HG02885 (cell line): Measurements from ENCODE around the gene DOCK6.
A peak's percentile ranks its signal among the peaks of the same experiment; 100 is the strongest.

Source experiments
- ATAC-seq: cut with Tn5 transposase; IDR thresholded peaks from one replicate; pipeline ENCODE4 v1.9.1; 2021; ENCODE audit warnings: mild to moderate bottlenecking; ENCODE audit not compliant: unreplicated experiment, poor library complexity

The DOCK6 gene, protein sequence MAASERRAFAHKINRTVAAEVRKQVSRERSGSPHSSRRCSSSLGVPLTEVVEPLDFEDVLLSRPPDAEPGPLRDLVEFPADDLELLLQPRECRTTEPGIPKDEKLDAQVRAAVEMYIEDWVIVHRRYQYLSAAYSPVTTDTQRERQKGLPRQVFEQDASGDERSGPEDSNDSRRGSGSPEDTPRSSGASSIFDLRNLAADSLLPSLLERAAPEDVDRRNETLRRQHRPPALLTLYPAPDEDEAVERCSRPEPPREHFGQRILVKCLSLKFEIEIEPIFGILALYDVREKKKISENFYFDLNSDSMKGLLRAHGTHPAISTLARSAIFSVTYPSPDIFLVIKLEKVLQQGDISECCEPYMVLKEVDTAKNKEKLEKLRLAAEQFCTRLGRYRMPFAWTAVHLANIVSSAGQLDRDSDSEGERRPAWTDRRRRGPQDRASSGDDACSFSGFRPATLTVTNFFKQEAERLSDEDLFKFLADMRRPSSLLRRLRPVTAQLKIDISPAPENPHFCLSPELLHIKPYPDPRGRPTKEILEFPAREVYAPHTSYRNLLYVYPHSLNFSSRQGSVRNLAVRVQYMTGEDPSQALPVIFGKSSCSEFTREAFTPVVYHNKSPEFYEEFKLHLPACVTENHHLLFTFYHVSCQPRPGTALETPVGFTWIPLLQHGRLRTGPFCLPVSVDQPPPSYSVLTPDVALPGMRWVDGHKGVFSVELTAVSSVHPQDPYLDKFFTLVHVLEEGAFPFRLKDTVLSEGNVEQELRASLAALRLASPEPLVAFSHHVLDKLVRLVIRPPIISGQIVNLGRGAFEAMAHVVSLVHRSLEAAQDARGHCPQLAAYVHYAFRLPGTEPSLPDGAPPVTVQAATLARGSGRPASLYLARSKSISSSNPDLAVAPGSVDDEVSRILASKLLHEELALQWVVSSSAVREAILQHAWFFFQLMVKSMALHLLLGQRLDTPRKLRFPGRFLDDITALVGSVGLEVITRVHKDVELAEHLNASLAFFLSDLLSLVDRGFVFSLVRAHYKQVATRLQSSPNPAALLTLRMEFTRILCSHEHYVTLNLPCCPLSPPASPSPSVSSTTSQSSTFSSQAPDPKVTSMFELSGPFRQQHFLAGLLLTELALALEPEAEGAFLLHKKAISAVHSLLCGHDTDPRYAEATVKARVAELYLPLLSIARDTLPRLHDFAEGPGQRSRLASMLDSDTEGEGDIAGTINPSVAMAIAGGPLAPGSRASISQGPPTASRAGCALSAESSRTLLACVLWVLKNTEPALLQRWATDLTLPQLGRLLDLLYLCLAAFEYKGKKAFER (N-terminal part only)

GRCh38 chr19:11261971-11262839, at the start of gene DOCK6:
Gene DOCK6, minus strand, starts transcription at chr19:11262524. Its CDS starts 84 bp downstream, at chr19:11262440.
- ATAC-seq = peak; percentile 45

DNA sequence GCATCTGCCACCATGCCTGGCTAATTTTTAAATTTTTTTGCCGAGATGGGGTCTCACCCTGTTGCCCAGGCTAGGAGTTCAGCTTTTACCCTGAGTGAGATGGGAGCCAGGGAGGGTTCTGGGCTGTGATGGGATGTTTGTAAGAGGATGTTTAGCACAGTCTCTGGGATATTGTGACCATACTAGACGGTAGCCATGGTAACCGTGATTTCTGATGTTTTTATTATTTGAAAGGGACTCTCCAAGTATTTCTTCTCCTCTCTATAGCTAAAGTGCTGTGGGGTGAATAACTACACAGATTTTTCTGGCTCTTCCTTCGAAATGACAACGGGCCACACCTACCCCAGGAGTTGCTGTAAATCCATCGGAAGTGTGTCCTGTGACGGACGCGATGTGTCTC, 44.0 kb upstream of the DOCK6 start:
- no peak for ATAC-seq

DNA sequence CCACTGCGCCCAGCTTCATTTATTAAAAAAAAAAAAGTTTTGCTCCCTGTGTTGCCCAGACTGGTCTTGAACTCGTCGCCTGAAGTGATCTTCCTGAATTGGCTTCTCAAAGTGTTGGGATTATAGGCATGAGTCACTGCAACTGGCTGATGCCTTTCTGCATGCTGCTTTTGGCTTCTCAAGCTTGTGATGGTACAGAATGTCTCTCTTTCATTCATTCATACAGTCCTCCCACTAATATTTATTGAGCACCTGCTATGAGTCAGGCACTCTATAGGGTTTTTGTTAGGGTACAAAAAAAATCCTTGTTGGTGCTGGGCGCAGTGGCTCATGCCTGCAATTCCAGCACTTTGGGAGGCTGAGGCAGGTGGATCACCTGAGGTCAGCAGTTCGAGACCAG, 42.6 kb upstream of the DOCK6 start:
- ATAC-seq = no peak

DNA sequence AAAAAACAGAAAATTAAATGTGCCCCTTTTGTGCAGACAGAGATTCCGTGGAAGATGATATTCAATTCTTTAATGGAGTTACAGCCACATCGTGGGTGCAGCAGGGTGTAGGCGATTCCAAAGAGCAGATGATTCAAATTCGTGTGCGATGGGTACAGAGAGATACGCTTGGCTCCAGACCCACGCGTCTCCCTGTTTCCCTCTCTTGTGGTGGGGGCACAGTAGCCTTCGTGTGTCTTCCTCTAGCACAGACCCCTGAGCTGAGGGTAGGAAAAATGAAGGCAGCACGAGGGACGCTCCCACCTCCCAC, 38.4 kb upstream of the DOCK6 start:
- ATAC-seq = no peak

GRCh38 chr19:11299946-11300810, 37.9 kb upstream of the DOCK6 start:
- ATAC-seq = no peak

- ATAC-seq = no peak
Observed at GRCh38 chr19:11296264-11296663, 33.9 kb upstream of the DOCK6 start.

DNA sequence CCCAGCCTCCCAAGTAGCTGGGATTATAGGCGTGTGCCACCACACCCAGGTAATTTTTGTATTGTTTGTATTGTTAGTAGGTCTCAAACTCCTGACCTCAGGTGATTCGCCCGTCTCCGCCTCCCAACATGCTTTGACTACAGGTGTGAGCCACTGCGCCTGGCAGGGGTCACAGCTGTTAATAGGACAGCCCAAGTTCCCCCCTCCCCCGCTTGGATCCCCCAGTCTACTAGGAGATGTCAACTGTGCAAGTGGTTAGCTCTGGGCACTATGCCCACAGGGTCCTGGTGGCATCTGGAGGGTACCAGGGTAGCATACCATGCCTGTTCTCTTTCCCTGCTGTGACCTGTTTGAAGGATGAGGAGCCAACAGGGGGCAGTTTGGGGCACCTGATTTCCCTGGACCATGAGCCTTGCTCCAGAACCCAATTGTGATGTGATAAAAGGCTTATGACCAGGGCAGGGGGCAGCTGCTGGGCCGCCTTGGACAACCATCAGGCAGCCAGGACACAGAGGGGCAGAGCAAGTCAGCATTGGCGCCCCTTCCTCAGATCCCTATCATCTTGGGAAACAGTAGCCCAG, 33.4 kb upstream of the DOCK6 start, which contains the start of gene TSPAN16:
TSPAN16 (plus strand) TSS at position 496 of the 581 bp plus-strand sequence. CDS start 138 bp downstream, outside the sequence.
- ATAC-seq = no peak

DNA sequence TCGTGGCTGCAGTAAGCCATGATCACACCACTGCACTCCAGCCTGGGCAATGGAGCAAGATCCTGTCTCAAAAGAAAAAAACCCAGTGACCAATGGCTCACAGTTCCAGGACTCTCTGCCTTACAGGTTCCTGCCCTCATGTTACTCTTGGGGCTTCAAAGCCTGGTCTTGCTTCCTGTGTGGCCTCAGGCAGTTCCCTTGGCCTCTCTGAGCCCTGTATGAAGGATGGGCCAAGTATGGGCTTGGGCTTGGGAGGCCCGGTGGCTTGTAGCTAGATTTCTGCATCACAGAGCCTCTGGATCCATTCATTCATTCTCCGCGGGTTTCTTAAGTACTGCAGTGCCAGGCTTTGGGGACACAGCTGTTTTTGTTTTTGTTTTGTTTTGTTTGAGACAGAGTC, 32.9 kb upstream of the DOCK6 start:
- no peak for ATAC-seq

DNA sequence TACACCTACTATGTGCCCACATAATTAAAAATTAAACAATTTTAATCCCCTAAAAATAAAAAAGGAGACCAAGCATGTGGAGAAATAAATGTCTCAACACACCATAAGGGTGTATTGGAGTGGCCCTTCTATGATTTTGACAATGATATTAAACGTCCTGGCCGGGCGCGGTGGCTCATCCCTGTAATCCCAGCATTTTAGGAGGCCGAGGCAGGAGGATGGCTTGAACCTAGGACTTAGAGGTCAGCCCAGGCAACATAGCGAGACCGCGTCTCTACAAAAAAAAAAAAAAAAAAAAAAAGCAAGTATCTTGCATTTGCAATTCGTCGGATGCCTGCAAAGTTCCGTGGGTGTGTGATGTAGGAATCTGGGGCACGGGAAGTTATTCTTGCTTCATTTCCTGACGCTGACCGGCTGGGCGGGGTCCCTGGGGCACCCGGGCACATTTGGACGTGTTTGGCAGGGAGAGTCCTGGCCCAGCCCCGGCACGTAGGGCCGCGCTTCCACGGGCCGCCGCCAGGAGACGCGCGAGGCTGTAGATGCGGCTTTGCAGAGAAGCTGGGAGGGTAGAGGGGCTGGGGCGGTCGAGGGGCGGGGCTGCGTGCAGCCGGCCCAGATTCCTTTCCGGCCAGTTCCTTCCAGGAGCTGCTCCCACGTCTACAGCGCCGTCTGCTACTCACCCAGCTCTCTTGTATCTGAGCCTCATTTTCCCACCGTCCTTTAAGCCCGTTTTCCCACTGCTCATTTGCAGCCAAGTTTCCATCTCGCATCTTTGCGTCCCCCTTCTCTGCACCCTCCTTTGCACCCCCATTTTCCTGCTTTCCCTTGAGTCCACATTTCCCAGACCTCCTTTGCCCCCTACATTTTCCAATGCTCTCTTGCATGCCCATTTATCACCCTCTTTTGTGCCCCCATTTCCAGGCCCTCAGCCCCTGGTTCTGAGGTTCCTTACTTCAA, 31.4 kb upstream of the DOCK6 start:
- no peak for ATAC-seq

GRCh38 chr19:11291991-11292390, 29.7 kb upstream of the DOCK6 start:
- no peak for ATAC-seq

GRCh38 chr19:11291415-11291814, 29.1 kb upstream of the DOCK6 start:
- no peak for ATAC-seq

DNA sequence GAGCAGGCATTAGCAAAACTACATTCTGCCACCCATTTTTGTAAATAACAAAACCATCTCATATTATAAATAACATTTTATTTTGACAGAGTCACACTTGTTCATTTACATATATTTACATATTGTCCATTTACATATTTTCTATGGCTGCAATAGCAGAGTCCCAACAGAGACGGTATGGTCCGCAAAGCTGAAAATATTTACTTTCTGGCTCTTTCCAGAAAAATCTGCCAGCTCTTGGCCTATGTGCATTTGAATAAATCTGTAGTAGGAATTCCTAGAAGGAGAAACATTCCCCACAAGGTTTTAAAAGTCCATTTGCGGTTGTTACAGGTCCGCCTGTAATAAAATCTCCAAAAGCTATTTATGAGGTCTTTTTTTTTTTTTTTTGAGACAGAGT, 27.9 kb upstream of the DOCK6 start:
- no peak for ATAC-seq

DNA sequence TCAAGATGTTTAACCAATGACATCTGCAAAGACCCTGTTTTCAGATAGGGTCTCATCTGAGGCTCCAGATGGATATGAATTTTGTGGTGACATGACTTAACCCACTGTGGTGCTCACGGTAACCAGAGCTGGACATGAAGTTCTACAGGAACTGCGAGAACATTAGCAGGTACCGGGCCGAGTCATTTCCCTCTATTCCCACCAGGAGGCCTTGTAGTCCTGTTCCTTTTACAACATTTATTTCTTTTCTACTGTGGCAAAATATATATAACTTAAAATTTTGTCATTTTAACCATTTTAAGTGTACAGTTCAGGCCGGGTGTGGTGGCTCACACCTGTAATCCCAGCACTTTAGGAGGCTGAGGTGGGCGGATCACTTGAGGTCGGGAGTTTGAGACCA, 26.0 kb upstream of the DOCK6 start:
- no peak for ATAC-seq

DNA sequence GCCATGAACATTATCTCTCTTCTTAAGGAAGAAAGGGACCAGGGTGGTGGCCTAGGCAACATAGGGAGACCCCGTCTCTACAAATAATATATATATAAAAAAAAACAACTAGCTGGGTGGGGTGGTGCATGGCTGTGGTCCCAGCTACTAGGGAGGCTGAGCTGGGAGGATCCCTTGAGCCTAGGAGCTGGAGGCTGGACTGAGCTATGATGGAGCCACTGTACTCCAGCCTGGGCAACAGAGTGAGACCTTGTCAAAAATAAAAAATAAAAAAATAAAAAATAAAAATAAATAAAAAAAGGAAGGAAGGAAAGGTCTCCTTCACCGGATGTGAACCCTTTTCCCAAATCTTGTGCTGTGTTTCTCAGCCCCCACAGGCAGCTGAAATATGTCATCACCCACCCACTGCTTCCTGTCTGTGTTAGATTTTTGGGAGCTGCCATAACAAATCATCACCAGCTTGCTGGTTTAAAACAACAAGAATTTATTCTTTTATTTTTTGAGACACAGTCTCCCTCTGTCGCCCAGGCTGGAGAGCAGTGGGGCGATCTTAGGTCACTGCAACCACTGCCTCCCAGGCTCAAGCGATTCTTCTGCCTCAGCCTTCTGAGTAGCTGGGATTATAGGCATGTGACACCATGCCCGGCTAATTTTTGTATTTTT, 24.1 kb upstream of the DOCK6 start:
- ATAC-seq = no peak

GRCh38 chr19:11284515-11284914, 22.2 kb upstream of the DOCK6 start:
- no peak for ATAC-seq

DNA sequence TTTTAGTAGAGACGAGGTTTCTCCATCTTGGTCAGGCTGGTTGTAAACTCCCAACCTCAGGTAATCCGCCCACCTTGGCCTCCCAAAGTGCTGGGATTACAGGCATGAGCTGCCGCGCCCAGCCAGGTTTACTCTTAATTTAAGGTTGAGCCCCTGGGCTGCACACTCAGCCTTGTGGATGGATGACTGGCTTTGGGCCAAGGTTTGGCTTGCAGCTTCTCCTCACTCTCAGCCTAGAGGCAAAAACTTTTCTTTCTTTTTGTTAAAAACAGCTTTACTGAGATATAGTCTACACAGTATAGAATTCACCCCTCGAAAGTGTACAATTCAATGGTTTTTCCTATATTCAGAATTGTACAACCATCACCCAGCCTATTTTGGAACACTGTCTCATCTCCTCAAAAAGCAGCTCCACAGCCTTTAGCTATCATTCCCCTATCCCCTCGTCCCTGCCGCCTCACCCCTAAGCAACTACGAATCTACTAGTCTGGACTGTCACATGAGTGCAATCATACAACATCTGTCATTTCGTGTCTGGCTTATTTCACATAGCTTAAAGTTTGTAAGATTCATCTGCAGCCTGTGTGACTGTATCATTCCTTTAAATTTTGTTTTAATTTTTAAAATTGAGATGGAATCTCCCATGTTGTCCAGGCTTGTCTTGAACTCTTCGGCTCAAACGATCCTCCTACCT, 19.2 kb upstream of the DOCK6 start:
- no peak for ATAC-seq
